Sciatic nerve (tissue), 2 donors: ENCODE data around the gene S100A3. TPM values are rescaled to one million over a fixed set of nuclear protein-coding genes. Genes with fewer than 3 reads are reported as not detected.
A peak's percentile ranks its signal among the peaks of the same experiment; 100 is the strongest.
"Not testable (repeated sequence)": the region's sequence is repeated elsewhere in the genome, so short reads cannot be mapped to it uniquely, and the experiment has no call there.

Source experiments
- ATAC-seq: fragments of 200-7000 bp; cut with Tn5 transposase; one replicate; pipeline ENCODE4 v1.9.1; 2020; ENCODE audit warnings: mild to moderate bottlenecking, moderate library complexity
- DNase-seq: peaks from one replicate; pipeline ENCODE4 v3.0.0-alpha.2; 2020; ENCODE audit warnings: low spot score
- intact Hi-C: fragments of 100-400 bp; cut with DNase I; formaldehyde crosslinking; loops from one replicate; pipeline ENCODE4 v1.14.2; 2022
- total RNA-seq: library from RNA; stranded (reverse); fragmentation: NEBNext Ultra II Directional; extraction: Animal tissue kit (Norgen Biotek cat#: 25700); gene quantifications from one replicate; pipeline ENCODE4 v1.2.1, GENCODE V29; 2021
- donor health status: DM: no; HTN: no; CAD: no.
- donor health status: DM: no; HTN: no; CAD: no.

The S100A3 gene
- total RNA-seq, 1 donor from 2014 or later = not detected

- intact Hi-C loops = no loop called here
- peak; percentile 21 for ATAC-seq
- peak; percentile 60 for DNase-seq
Observed at GRCh38 chr1:153526132-153526543, 22.9 kb downstream of the S100A3 start.

DNA sequence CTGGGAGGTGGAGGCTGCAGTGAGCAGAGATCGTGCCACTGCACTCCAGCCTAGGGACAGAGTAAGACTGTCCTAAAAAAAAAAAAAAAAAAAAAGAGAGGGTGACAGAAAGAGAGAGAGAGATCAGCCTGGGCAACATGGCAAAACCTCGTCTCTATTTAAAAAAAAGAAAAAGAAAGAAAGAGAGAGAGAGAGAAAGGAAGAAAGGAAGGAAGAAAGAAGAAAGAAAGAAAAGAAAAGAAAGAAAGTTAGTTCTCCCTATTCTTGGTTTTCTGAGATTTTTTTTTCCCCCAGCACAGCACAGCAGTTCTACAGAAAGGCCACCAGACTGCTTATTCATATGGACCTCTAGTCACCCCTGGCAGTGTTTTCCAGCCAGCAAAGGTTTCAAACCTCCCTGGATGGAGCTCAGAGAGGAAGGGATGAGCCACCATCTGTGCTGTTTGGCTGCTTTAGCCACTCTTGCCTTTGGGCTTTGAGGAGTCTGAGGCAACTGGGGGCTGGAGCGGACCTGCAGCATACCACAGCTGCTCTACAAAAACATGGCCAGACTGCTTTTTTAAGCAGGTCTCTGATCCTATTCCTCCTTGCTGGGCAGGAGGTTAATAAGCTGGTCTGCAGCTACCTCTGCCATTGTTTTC is 23.9 kb downstream of the S100A3 start:
- intact Hi-C loops = no loop called here
- peak; percentile 53 for DNase-seq
- ATAC-seq = peak; percentile 89

- not testable (repeated sequence) for DNase-seq, ATAC-seq
Observed at GRCh38 chr1:153522353-153523048, 26.6 kb downstream of the S100A3 start.

GRCh38 chr1:153521808-153522207 is 27.2 kb downstream of the S100A3 start:
- ATAC-seq, DNase-seq, intact Hi-C loops: not testable (repeated sequence)

More at GRCh38 chr1:153522353-153523048, 26.6 kb downstream of the S100A3 start:
- intact Hi-C loops = not testable (repeated sequence)

GRCh38 chr1:153520818-153521476 is 28.1 kb downstream of the S100A3 start:
- intact Hi-C loops = no loop called here
- ATAC-seq = no peak
- no peak for DNase-seq

DNA sequence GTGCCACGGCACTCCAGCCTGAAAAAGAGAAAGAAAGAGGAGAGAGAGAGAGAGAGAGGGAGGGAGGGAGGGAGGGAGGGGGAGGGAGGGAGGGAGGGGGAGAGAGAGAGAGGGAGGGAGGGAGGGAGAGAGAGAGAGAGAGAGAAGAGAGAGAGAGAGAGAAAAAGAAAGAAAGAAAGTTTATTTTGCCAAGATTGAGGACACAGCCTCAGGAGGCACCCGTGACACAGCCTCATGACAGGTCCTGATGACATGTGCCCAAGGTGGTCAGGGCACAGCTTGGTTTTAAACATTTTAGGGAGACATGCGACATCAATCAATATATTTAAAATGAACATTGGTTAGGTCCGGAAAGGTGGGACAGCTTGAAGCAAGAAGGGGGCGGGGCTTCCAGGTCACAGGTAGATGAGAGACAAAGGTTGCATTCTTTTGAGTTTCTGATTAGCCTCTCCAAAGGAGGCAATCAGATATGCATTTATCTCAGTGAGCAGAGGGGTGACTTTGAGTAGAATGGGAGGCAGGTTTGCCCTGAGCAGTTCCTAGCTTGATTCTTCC is 28.8 kb downstream of the S100A3 start:
- DNase-seq, ATAC-seq, intact Hi-C loops: not testable (repeated sequence)

GRCh38 chr1:153519242-153519641 is 29.8 kb downstream of the S100A3 start:
- DNase-seq (no peak), ATAC-seq (no peak)
- intact Hi-C loops = no loop called here

- no peak for DNase-seq
- intact Hi-C loops = no loop called here
- ATAC-seq = peak; percentile 38
Observed at GRCh38 chr1:153515504-153516394, 33.3 kb downstream of the S100A3 start.

GRCh38 chr1:153513666-153514065 is 35.4 kb downstream of the S100A3 start:
- no peak for DNase-seq
- ATAC-seq = no peak
- intact Hi-C loops = no loop called here

- no peak for ATAC-seq
- intact Hi-C loops = no loop called here
- no peak for DNase-seq
Observed at GRCh38 chr1:153513023-153513422, 36.0 kb downstream of the S100A3 start.

GRCh38 chr1:153510984-153511410 is 38.1 kb downstream of the S100A3 start:
- ATAC-seq = peak; percentile 68
- intact Hi-C loops = no loop called here

DNA sequence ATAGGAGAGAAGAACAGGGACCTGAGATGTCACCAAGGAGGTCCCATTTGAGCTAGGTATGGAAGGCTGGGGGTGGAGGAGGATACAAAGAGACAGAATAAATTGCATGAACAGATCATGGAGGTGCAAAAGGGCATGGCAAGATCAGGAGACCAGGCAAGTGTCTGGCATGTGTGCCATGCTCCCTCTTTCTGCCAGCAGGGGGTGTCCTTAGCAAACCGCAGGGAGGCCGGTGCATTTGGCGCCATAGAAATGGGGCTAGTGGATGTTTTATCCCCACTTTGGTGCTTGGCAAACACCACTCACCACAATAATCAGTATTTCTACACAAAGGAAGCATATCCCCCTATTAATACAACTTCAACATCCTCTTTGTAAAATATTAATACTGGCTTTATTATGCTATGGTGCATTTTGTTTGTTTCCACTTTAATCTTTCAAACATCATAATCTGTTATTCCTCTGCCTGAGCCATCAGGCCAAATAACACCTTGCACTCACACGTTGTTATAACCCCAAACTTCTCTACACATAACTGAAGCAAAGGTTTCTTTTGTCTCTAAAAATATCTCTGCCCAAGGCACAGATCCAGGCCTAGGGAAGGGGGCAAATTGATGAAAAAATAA is 39.2 kb downstream of the S100A3 start:
- DNase-seq (no peak), ATAC-seq (no peak)
- intact Hi-C loops = no loop called here

More at GRCh38 chr1:153510984-153511410, 38.1 kb downstream of the S100A3 start:
- peak; percentile 90 for DNase-seq

DNA sequence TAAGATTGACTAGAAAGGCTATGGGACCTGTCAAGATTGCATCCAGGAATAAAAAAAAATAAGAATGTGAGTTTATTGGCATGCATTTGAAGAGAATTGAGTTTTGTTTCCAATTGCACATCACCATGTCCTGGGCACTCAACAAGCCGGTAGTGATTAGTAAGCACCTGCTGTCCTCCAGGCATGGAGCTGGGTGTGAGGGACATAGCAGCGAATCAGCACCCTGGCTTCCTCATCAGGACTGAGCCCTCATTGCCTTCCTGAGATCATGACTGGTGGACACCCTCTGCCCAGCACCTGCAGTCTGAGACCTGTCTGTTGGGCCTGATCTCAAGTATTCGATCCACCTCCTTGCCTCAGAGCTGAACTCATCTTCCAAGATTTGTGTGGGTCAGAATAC is 40.0 kb downstream of the S100A3 start:
- DNase-seq (no peak), ATAC-seq (no peak)
- intact Hi-C loops = no loop called here

DNA sequence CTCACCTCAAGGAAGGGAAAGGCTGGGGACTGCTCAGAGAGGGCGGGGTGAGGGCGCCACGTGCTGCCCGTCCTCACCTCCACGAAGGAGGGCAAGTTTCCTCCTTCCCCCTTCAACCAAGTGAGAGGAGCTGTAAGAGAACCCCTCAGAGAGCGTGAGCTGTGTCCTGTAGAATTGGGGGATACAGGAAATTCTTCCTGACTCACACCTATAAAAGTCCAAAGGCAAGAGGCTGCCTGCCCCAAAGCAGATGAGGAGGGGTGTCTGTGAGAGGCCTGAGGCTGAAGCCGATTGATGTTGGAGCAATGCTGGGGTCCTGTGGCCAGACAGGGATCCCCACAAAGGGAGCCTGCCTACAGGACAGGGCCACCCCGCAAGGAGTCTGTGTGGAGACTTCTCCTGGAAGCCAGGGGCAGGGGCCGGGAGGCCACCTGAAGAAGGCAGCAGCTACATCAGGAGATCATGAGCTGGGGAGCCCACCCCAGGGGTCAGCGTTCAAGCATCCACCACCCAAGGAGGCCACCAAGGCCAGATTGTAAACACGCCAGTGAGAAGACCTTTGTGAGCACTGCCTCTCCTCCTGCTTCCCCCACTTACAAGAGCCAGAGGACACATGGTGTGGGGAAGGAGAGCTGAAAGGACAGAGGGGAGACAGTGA is 41.0 kb downstream of the S100A3 start:
- DNase-seq (no peak), ATAC-seq (no peak)
- intact Hi-C loops = no loop called here

GRCh38 chr1:153506831-153507413 is 42.1 kb downstream of the S100A3 start:
- ATAC-seq = peak; percentile 93
- DNase-seq = peak; percentile 86
- intact Hi-C loops = no loop called here

DNA sequence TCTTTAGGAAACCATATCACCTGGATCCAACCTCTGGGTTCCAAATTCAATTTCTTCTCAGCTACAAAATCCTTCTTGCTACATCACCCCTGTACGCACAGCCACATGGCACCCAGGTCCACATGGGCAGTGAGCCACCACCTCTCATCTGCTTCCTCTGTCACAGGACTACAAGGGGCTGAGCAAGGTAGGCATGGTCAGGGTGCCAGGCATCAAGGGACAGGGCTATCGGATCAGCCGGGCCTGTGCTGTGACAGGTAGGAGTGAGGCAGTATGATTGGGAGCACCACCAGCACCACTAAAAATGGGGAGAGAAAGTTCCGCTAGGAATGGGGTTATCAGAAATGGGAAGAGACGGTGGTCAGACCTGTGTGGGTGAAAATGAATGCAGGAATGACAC is 42.7 kb downstream of the S100A3 start:
- intact Hi-C loops = no loop called here
- ATAC-seq (peak; percentile 5), DNase-seq (no peak)

DNA sequence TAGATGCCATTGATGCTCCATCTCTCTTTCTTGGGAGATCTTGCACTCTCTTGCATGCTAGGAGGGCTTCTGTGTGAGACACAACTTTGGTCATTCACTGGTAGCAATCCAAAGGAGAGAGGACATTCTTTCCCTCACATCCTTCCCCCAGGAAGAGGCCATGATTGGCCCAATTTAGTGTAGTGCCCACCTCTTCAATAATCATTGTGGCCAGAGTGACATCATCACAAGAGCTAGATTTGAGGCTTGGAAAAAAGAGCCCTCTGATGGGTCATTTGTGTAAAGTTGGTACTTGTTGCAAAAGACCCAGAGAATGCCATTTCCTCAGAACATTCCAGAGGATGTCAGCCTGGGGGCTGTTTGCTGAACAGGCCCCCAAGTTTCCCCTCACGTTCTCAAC is 43.5 kb downstream of the S100A3 start:
- ATAC-seq (no peak), DNase-seq (no peak)
- intact Hi-C loops = no loop called here
